ENCODE results near the gene NHS.

DNA sequence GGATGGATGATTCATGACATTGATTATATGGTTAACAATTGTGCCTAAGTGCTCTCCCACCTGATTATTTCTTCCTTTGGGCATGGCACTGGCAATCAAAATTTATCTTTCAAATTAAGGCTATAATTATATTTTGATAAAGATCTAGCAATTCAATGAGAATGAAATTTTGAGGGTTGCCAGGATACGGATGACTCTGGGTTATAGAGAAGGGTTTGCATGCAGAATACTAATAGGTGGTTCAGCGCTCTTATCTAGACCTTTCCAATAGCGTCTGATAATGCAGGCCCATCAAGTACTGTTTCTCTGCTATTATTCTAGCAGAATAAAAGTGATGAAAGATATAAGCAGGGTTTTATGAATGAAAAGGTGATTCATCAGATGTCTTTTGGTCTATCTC is 287.4 kb downstream of the NHS start:
- TF ChIP-seq CTCF (IDR thresholded peaks at IDR 0.05) (no peak), EZH2phosphoT487 (IDR thresholded peaks at IDR 0.05) (no peak)

Data from neural progenitor cell (in vitro differentiated cells).